HCT116 (cell line): Measurements from ENCODE around the gene UGT2B7. TPM values are rescaled to one million over a fixed set of nuclear protein-coding genes. Genes with fewer than 3 reads are reported as not detected.

Experiments used
- ATAC-seq: fragments of 200-7000 bp; cut with Tn5 transposase; 2 replicates; pipeline ENCODE4 v1.9.1; 2020; ENCODE audit warnings: mild to moderate bottlenecking, moderate library complexity
- BruUV-seq: library from RNA; stranded (reverse); fragments of 400-500 nt; replicated peaks from 2 replicates; lab custom pipeline; 2021; lab: Mats Ljungman, UMichigan
- CTCF ChIA-PET: fragments of 300-600 bp; sonication (Branson Sonifier 250); formaldehyde crosslinking; loops from one replicate; lab custom pipeline; 2021; ENCODE audit warnings: antibody characterized with exemption; lab: Charles Lee
- POLR2A ChIA-PET: fragments of 300-600, 350-600 bp; sonication (Branson Sonifier 250); formaldehyde crosslinking; loops from one replicate; lab custom pipeline; 2021; ENCODE audit warnings: antibody characterized with exemption; lab: Charles Lee
- RAD21 ChIA-PET, 2 experiments: fragments of 300-600 bp; sonication (Branson Sonifier 250); formaldehyde crosslinking; loops; one replicate each; lab custom pipeline; 2023; ENCODE audit warnings: low total read pairs in 2 of 2; ENCODE audit not compliant: uncharacterized antibody in 2 of 2, unreplicated experiment in 2 of 2, low non-redundant PET in 1 of 2; lab: Charles Lee
- DNase-seq: peaks from one replicate; pipeline ENCODE4 v3.0.0-alpha.2; 2010; ENCODE audit warnings: low read depth, low spot score
- H2AFZ ChIP-seq: fragments of 200-600 bp; shearing (Covaris generic), sonication (generic); 2 replicates; pipeline ENCODE4 v1.6.1; 2017; ENCODE audit warnings: low read depth, mixed run types, mixed read lengths, antibody characterized with exemption, low read length; ENCODE audit not compliant: poor library complexity, severe bottlenecking
- H3K27ac ChIP-seq: 2 replicates; pipeline ENCODE4 v1.5.1; 2012; ENCODE audit warnings: low read depth, low read length
- H3K27me3 ChIP-seq: fragments of 200-600 bp; sonication (generic); 2 replicates; pipeline ENCODE4 v1.6.1; 2016; ENCODE audit warnings: mixed run types, low read length, mixed read lengths; ENCODE audit not compliant: insufficient read depth
- H3K36me3 ChIP-seq, 2 experiments: fragments of 200-500 bp in 1 of 2; fragments of 200-600 bp in 1 of 2; sonication (Bioruptor generic) in 1 of 2; sonication (generic) in 1 of 2; 2 replicates each; pipeline versions ENCODE4 v1.5.1 to v1.6.1; 2014 to 2016; ENCODE audit warnings: low read length in 2 of 2, inconsistent platforms in 1 of 2, mixed read lengths in 1 of 2, mixed run types in 1 of 2; ENCODE audit not compliant: insufficient read depth in 2 of 2, control insufficient read depth in 1 of 2
- H3K4me1 ChIP-seq, 2 experiments: fragments of 200-600 bp in 1 of 2; sonication (generic) in 1 of 2; 2 replicates each; pipeline versions ENCODE4 v1.5.1 to v1.6.1; 2012 to 2017; ENCODE audit warnings: low read length in 2 of 2, inconsistent platforms in 1 of 2, mild to moderate bottlenecking in 1 of 2, mixed read lengths in 1 of 2, mixed run types in 1 of 2, moderate library complexity in 1 of 2; ENCODE audit not compliant: insufficient read depth in 2 of 2, control insufficient read depth in 1 of 2
- H3K4me2 ChIP-seq: fragments of 200-600 bp; sonication (generic); 2 replicates; pipeline ENCODE4 v1.6.1; 2017; ENCODE audit warnings: mixed run types, low read length, mixed read lengths
- H3K4me3 ChIP-seq, 2 experiments: fragments of 200-600 bp in 1 of 2; sonication (generic) in 1 of 2; replicated peaks in 1 of 2; 2 replicates each; pipeline ENCODE4 v1.5.1; 2011 to 2016; ENCODE audit warnings: low read length in 2 of 2, control low read depth in 1 of 2, low read depth in 1 of 2, mild to moderate bottlenecking in 1 of 2, mixed read lengths in 1 of 2, mixed run types in 1 of 2
- H3K79me2 ChIP-seq: fragments of 200-600 bp; sonication (generic); 2 replicates; pipeline ENCODE4 v1.6.1; 2017; ENCODE audit warnings: mild to moderate bottlenecking, mixed run types, low read length, moderate library complexity, mixed read lengths; ENCODE audit not compliant: insufficient read depth
- H3K9ac ChIP-seq: fragments of 200-600 bp; sonication (generic); 2 replicates; pipeline ENCODE4 v1.6.1; 2016; ENCODE audit warnings: low read length, mixed read lengths
- H3K9me2 ChIP-seq: fragments of 200-600 bp; sonication (generic), shearing (Covaris generic); 2 replicates; pipeline ENCODE4 v1.6.1; 2017; ENCODE audit warnings: mixed run types, mild to moderate bottlenecking, moderate library complexity; ENCODE audit not compliant: insufficient read depth
- H3K9me3 ChIP-seq, 2 experiments: fragments of 200-500 bp in 1 of 2; fragments of 200-600 bp in 1 of 2; sonication (Bioruptor generic) in 1 of 2; sonication (generic) in 1 of 2; 2 replicates each; pipeline ENCODE4 v1.6.1; 2014 to 2017; ENCODE audit warnings: low read length in 2 of 2, mixed read lengths in 2 of 2, inconsistent platforms in 1 of 2, low read depth in 1 of 2, mild to moderate bottlenecking in 1 of 2, mixed run types in 1 of 2, moderate library complexity in 1 of 2; ENCODE audit not compliant: control insufficient read depth in 1 of 2, insufficient read depth in 1 of 2
- H4K20me1 ChIP-seq: fragments of 200-600 bp; sonication (generic), shearing (Covaris generic); 2 replicates; pipeline ENCODE4 v1.6.1; 2017; ENCODE audit warnings: mixed run types, mild to moderate bottlenecking, moderate library complexity; ENCODE audit not compliant: insufficient read depth
- CBX3 ChIP-seq: IDR thresholded peaks from 2 replicates; pipeline ENCODE4 v1.6.1; 2012; ENCODE audit warnings: low read depth
- CEBPB ChIP-seq: IDR thresholded peaks from 2 replicates; pipeline ENCODE4 v1.6.1; 2012; ENCODE audit warnings: low read depth
- CTCF ChIP-seq, 3 experiments: fragments of 200-600 bp in 1 of 3; sonication (generic) in 1 of 3; IDR thresholded peaks in 2 of 3; conservative IDR thresholded peaks in 1 of 3; 2 replicates each; pipeline ENCODE4 v1.5.1; 2012 to 2017; ENCODE audit warnings: low read depth in 2 of 3, low read length in 2 of 3, antibody characterized with exemption in 1 of 3, borderline replicate concordance in 1 of 3, control low read depth in 1 of 3, mild to moderate bottlenecking in 1 of 3, mixed read lengths in 1 of 3, mixed run types in 1 of 3, moderate library complexity in 1 of 3; ENCODE audit not compliant: insufficient read depth in 1 of 3
- EGR1 ChIP-seq: IDR thresholded peaks from 2 replicates; pipeline ENCODE4 v1.6.1; 2012; ENCODE audit warnings: low read depth
- ELF1 ChIP-seq: IDR thresholded peaks from 2 replicates; pipeline ENCODE4 v1.6.1; 2012; ENCODE audit warnings: low read depth, borderline replicate concordance
- EZH2 ChIP-seq: fragments of 200-600 bp; sonication (generic); IDR thresholded peaks from 2 replicates; pipeline ENCODE4 v1.6.1; 2017; ENCODE audit warnings: antibody characterized with exemption, mixed run types
- EZH2phosphoT487 ChIP-seq: fragments of 200-600 bp; IDR thresholded peaks from 2 replicates; pipeline ENCODE4 v1.6.1; 2018; ENCODE audit warnings: antibody characterized with exemption, borderline replicate concordance
- FOSL1 ChIP-seq: IDR thresholded peaks from 2 replicates; pipeline ENCODE4 v1.6.1; 2012; ENCODE audit warnings: low read depth
- MAX ChIP-seq: IDR thresholded peaks from 2 replicates; pipeline ENCODE4 v1.6.1; 2012
- POLR2A ChIP-seq: IDR thresholded peaks from 2 replicates; pipeline ENCODE4 v1.7.0; 2011; ENCODE audit warnings: borderline replicate concordance; ENCODE audit not compliant: insufficient read depth, insufficient read length; ENCODE audit errors: extremely low read depth
- POLR2AphosphoS5 ChIP-seq: IDR thresholded peaks from 2 replicates; pipeline ENCODE4 v1.6.1; 2011; ENCODE audit warnings: mild to moderate bottlenecking, low read depth, low read length, moderate library complexity
- RAD21 ChIP-seq: IDR thresholded peaks from 2 replicates; pipeline ENCODE4 v1.6.1; 2012; ENCODE audit warnings: low read depth, mild to moderate bottlenecking
- REST ChIP-seq: IDR thresholded peaks from 2 replicates; pipeline ENCODE4 v1.6.1; 2012; ENCODE audit warnings: low read depth
- SIN3A ChIP-seq: IDR thresholded peaks from 2 replicates; pipeline ENCODE4 v1.6.1; 2012; ENCODE audit warnings: low read depth
- SRF ChIP-seq: IDR thresholded peaks from 2 replicates; pipeline ENCODE4 v1.6.1; 2012; ENCODE audit warnings: low read depth
- TCF7L2 ChIP-seq: IDR thresholded peaks from 2 replicates; pipeline ENCODE4 v1.7.0; 2011; ENCODE audit warnings: borderline replicate concordance, inconsistent platforms; ENCODE audit not compliant: insufficient read depth, insufficient read length; ENCODE audit errors: extremely low read depth
- YY1 ChIP-seq: IDR thresholded peaks from 2 replicates; pipeline ENCODE4 v1.6.1; 2011; ENCODE audit warnings: low read length, low read depth, moderate library complexity, mild to moderate bottlenecking; ENCODE audit not compliant: insufficient replicate concordance; ENCODE audit errors: extremely low read depth
- ZFX ChIP-seq: fragments of 450-650 bp; IDR thresholded peaks from 2 replicates; pipeline ENCODE4 v1.6.1; 2017
- intact Hi-C: fragments of 100-400 bp; cut with micrococcal nuclease; formaldehyde crosslinking; loops from 2 replicates; pipeline ENCODE4 v1.10.0; 2022
- total RNA-seq: library from RNA; stranded (reverse); gene quantifications from one replicate; pipeline ENCODE4 v1.2.1, GENCODE V29; 2021; ENCODE audit not compliant: unreplicated experiment
- TF ChIP-seq, protein P1 (sequence below): IDR thresholded peaks from 2 replicates; pipeline ENCODE4 v1.6.1; 2011; ENCODE audit warnings: mild to moderate bottlenecking, low read length, moderate library complexity; ENCODE audit not compliant: insufficient replicate concordance; ENCODE audit errors: extremely low read depth
- TF ChIP-seq, protein P2 (sequence below): IDR thresholded peaks from 2 replicates; pipeline ENCODE4 v1.6.1; 2012

The UGT2B7 gene
- total RNA-seq, 1 experiment from 2014 or later = not detected

DNA sequence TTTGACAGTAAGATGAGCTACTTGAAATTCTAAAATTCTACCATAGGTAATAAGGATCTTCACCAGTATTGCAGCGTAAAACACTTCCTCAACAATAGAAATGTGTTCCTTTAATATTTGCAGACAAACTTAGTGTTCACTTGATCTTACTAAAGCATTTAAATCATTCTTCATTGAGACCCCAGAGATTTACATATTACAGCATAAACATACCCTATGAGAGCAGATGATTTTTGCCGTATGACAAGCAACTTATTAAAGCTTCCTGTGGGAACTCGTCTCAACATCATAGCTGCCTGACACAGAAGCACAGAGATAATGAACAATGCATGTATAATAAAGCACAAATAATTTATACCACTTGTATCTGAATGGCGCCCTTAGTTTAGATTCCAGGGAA is 3.6 kb downstream of the UGT2B7 start:
- ChIA-PET POLR2A (no interaction called here), RAD21 (no interaction called here), CTCF (no interaction called here)
- DNase-seq (no peak), ATAC-seq (no peak)
- no peak overlapping the region for H3K4me3 ChIP-seq
- H3K9me3 ChIP-seq = no peaks in the 10 kb centered on the region
- H2AFZ ChIP-seq = no peak overlapping the region
- H4K20me1 ChIP-seq = no peaks in the 10 kb centered on the region
- H3K36me3 ChIP-seq = no peaks in the 10 kb centered on the region
- intact Hi-C loops = no loop called here
- H3K79me2 ChIP-seq = no peaks in the 10 kb centered on the region
- no peak overlapping the region for H3K4me2 ChIP-seq
- TF ChIP-seq CBX3 = no peak
- TF ChIP-seq EGR1 = no peak
- TF ChIP-seq MAX = no peak
- no peak for TF ChIP-seq EZH2phosphoT487
- TF ChIP-seq FOSL1 = no peak
- TF ChIP-seq POLR2AphosphoS5 = no peak
- TF ChIP-seq, protein P1, sequence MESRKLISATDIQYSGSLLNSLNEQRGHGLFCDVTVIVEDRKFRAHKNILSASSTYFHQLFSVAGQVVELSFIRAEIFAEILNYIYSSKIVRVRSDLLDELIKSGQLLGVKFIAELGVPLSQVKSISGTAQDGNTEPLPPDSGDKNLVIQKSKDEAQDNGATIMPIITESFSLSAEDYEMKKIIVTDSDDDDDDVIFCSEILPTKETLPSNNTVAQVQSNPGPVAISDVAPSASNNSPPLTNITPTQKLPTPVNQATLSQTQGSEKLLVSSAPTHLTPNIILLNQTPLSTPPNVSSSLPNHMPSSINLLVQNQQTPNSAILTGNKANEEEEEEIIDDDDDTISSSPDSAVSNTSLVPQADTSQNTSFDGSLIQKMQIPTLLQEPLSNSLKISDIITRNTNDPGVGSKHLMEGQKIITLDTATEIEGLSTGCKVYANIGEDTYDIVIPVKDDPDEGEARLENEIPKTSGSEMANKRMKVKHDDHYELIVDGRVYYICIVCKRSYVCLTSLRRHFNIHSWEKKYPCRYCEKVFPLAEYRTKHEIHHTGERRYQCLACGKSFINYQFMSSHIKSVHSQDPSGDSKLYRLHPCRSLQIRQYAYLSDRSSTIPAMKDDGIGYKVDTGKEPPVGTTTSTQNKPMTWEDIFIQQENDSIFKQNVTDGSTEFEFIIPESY = no peak
- TF ChIP-seq TCF7L2 = no peak
- TF ChIP-seq CTCF (IDR thresholded peaks at IDR 0.05 in 2 of 3, conservative IDR thresholded peaks at IDR 0.05 in 1 of 3; ENCODE audit: borderline replicate concordance in 1 of 3, insufficient read depth in 1 of 3, low read depth in 2 of 3, low read length in 2 of 3) = no peak
- no peak for TF ChIP-seq ZFX
- TF ChIP-seq EZH2 = no peak
- TF ChIP-seq RAD21 = no peak
- no peak for TF ChIP-seq REST
- TF ChIP-seq SRF = no peak
- no peak for TF ChIP-seq CEBPB
- TF ChIP-seq POLR2A = no peak
- TF ChIP-seq ELF1 = no peak
- TF ChIP-seq, protein P2, sequence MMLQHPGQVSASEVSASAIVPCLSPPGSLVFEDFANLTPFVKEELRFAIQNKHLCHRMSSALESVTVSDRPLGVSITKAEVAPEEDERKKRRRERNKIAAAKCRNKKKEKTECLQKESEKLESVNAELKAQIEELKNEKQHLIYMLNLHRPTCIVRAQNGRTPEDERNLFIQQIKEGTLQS = no peak
- TF ChIP-seq YY1 = no peak
- no peak for TF ChIP-seq SIN3A
- H3K27me3 ChIP-seq = no peaks in the 10 kb centered on the region
- no TSS peak for BruUV-seq
- no peaks in the 10 kb centered on the region for H3K9me2 ChIP-seq
- H3K4me1 ChIP-seq = no peaks in the 10 kb centered on the region
- H3K27ac ChIP-seq = no peak overlapping the region
- no peak overlapping the region for H3K9ac ChIP-seq
